ENCODE data around the gene MTF2. TPM values are rescaled to one million over a fixed set of nuclear protein-coding genes. Genes with fewer than 3 reads are reported as not detected.

The MTF2 gene
- total RNA-seq, 1 donor from 2014 or later, result 59.7 TPM

GRCh38 chr1:93047618-93048017 is 31.5 kb upstream of the MTF2 start:
- peaks cover 3% of the 10 kb centered on the region for H3K4me1 Mint-ChIP-seq
- TF ChIP-seq CTCF (IDR thresholded peaks at IDR 0.05), result no peak
- DNase-seq (no peak), ATAC-seq (ENCODE audit: low read depth) (no peak)
- no peak overlapping the region for H3K4me3 Mint-ChIP-seq
- H3K9me3 Mint-ChIP-seq, result no peaks in the 10 kb centered on the region
- intact Hi-C loops (cut with micrococcal nuclease), result no loop called here
- H3K27ac Mint-ChIP-seq, result no peak overlapping the region
- no peaks in the 10 kb centered on the region for H3K36me3 Mint-ChIP-seq (ENCODE audit: low read depth)
- H3K27me3 Mint-ChIP-seq, result no peaks in the 10 kb centered on the region
- POLR2A ChIA-PET, result no interaction called here
- CTCF ChIA-PET, result no interaction called here

GRCh38 chr1:93051961-93052360 is 27.1 kb upstream of the MTF2 start:
- no peaks in the 10 kb centered on the region for H3K9me3 Mint-ChIP-seq
- no peak for TF ChIP-seq CTCF (IDR thresholded peaks at IDR 0.05)
- intact Hi-C loops (cut with micrococcal nuclease), result no loop called here
- H3K27ac Mint-ChIP-seq, result no peak overlapping the region
- H3K27me3 Mint-ChIP-seq, result peaks cover 2% of the 10 kb centered on the region
- ChIA-PET POLR2A (no interaction called here), CTCF (no interaction called here)
- no peak for DNase-seq
- no peak overlapping the region for H3K4me3 Mint-ChIP-seq
- no peaks in the 10 kb centered on the region for H3K4me1 Mint-ChIP-seq
- no peaks in the 10 kb centered on the region for H3K36me3 Mint-ChIP-seq (ENCODE audit: low read depth)
- ATAC-seq (ENCODE audit: low read depth), result no peak

GRCh38 chr1:93056214-93056613 is 22.9 kb upstream of the MTF2 start:
- POLR2A ChIA-PET, result no interaction called here

GRCh38 chr1:93056649-93057048 is 22.4 kb upstream of the MTF2 start:
- no peaks in the 10 kb centered on the region for H3K36me3 Mint-ChIP-seq (ENCODE audit: low read depth)
- no peaks in the 10 kb centered on the region for H3K4me1 Mint-ChIP-seq
- H3K9me3 Mint-ChIP-seq, result no peaks in the 10 kb centered on the region
- CTCF ChIA-PET, result no interaction called here
- no peak overlapping the region for H3K27ac Mint-ChIP-seq
- intact Hi-C loops (cut with micrococcal nuclease), result no loop called here
- ATAC-seq (ENCODE audit: low read depth), result no peak
- H3K27me3 Mint-ChIP-seq, result peaks cover 14% of the 10 kb centered on the region
- no peak overlapping the region for H3K4me3 Mint-ChIP-seq
- POLR2A ChIA-PET, result no interaction called here
- TF ChIP-seq CTCF (IDR thresholded peaks at IDR 0.05), result no peak
- DNase-seq, result no peak

More at GRCh38 chr1:93056214-93056613, 22.9 kb upstream of the MTF2 start:
- Mint-ChIP-seq H3K4me1 (no peaks in the 10 kb centered on the region), H3K9me3 (no peaks in the 10 kb centered on the region), H3K27me3 (peaks cover 14% of the 10 kb centered on the region), H3K4me3 (no peak overlapping the region), H3K36me3 (ENCODE audit: low read depth) (no peaks in the 10 kb centered on the region), H3K27ac (no peak overlapping the region)
- DNase-seq (no peak), ATAC-seq (ENCODE audit: low read depth) (no peak)
- TF ChIP-seq CTCF (IDR thresholded peaks at IDR 0.05), result no peak
- intact Hi-C loops (cut with micrococcal nuclease), result no loop called here
- CTCF ChIA-PET, result no interaction called here

- Mint-ChIP-seq H3K27ac (no peak overlapping the region), H3K27me3 (peaks cover 13% of the 10 kb centered on the region), H3K4me1 (no peaks in the 10 kb centered on the region), H3K36me3 (ENCODE audit: low read depth) (no peaks in the 10 kb centered on the region), H3K4me3 (no peak overlapping the region), H3K9me3 (no peaks in the 10 kb centered on the region)
- no peak for TF ChIP-seq CTCF (IDR thresholded peaks at IDR 0.05)
- CTCF ChIA-PET, result interaction anchor here (0.7 to 3.3 kb wide), 21 partner anchors 8 to 313 kb away, joined by 3 to 97 read pairs (median 6); partner anchors contain the start of genes DIPK1A and MTF2
- POLR2A ChIA-PET, result interaction anchor here (1.0 to 1.1 kb wide), 3 partner anchors 17 to 102 kb away, joined by 3 to 6 read pairs (median 4); partner anchors contain the start of gene MTF2
- ATAC-seq (ENCODE audit: low read depth) (peak; percentile 82), DNase-seq (no peak)
- intact Hi-C loops (cut with micrococcal nuclease), result loop anchor here (1.0 kb wide), 4 partner anchors 41 to 313 kb away; no protein-coding TSS in a partner anchor
Measured at GRCh38 chr1:93061895-93062792, 16.9 kb upstream of the MTF2 start.
